HG03175 (cell line): ENCODE results near the gene CTNNA3.
"Not testable (repeated sequence)": the region's sequence is repeated elsewhere in the genome, so short reads cannot be mapped to it uniquely, and the experiment has no call there.

ENCODE experiments used
- ATAC-seq: cut with Tn5 transposase; IDR thresholded peaks from one replicate; pipeline ENCODE4 v1.9.1; 2021; ENCODE audit warnings: mild to moderate bottlenecking, moderate library complexity; ENCODE audit not compliant: unreplicated experiment

The CTNNA3 gene

DNA sequence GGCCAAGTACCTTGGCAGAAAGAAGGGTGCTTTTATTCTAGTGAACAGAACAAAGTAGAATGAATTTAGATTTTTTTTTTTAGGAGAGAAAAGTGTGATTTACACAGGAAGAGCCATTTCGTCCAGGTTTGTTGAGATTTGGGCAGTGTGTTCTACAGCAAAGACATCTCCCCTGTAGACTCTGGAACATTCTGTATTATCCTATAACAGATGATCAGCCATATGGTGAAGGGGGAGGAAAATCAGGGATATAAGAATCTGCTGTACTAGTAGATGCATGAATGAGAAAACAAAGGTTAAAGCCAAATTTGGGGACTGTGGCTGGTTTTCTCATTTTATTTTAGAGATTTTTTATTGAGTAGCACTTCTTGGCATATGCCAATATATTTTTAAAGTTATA, 1223.8 kb downstream of the CTNNA3 start:
- ATAC-seq: no peak

- ATAC-seq: no peak
Measured at GRCh38 chr10:66467042-66467441, 1229.0 kb downstream of the CTNNA3 start.

GRCh38 chr10:66466622-66467021, 1229.4 kb downstream of the CTNNA3 start:
- ATAC-seq: no peak

- no peak for ATAC-seq
Measured at GRCh38 chr10:66463611-66464010, 1232.4 kb downstream of the CTNNA3 start.

DNA sequence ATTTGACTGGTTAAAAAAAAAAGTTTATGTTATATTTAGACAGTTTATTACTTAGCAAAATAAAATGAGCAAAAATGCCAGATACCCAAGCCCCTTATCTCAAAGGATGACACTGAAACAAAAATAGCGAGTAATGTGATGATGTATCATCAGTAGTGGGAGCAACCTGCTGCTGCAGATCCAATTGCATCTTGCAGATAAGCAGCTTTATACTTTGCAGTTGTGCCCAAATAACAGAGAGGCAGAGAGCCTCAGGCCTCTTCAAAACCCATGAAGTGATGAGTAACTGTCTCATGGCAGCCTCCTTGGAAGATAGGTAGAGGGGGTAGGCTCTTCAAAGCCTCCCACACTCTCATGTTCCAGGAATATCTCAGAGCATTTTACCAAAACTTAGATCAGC, 1238.4 kb downstream of the CTNNA3 start:
- no peak for ATAC-seq

DNA sequence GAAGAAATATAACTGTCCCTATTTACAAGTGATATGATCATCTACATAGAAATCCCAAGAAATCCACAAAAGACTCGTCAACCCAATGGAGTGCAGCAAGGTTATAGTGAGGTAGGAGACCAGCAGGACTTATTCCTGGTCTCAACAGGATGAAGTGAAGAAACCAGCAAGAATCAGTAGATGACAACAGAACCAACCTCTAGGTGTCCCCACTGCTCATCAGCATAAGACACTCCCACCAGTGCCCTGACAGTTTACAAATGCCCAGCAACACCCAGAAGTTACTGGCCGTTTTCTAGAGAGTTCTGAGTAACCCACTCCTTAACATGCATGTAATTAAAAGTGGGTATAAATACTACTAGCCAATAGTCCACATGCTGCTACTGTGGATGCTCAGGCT, 1240.7 kb downstream of the CTNNA3 start:
- ATAC-seq: no peak

DNA sequence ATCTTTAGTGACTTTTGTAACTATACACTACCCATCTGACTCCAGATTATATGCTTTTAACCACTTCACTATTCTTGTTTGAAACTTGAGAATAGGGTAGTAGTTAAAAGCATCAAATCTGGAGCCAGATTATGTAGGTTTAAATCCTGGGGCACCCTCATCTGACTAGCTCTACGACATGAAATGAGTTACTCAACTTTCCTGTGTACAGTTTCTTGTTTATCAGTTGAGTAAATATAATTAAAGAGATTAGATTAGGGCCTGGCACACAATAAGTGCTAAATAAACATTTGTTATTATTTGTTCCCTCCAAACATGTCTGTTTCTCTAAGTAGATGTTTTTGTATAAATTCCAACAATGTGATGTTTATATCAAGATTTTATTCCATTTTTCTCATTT, 1255.4 kb downstream of the CTNNA3 start:
- no peak for ATAC-seq

DNA sequence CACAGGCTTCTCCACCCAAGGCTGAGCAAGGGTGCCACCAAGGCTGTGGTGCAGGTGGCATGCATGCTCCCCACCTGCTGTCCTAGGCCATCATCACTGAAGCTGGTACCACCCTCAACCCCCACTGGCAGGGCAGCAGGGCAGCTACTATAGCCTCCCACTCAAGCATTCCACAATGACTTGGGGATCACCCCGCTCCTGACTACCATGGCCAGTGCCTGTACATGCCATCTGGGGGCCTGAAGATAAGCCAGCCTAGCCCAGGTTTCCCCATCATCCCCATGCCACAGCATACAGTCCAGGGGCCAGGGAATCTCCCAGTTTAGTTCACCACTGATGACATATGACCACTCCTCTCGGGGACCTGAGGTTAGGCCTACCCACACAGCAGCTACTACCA, 1281.1 kb downstream of the CTNNA3 start:
- ATAC-seq: no peak

- no peak for ATAC-seq
Measured at GRCh38 chr10:66405566-66405965, 1290.4 kb downstream of the CTNNA3 start.

DNA sequence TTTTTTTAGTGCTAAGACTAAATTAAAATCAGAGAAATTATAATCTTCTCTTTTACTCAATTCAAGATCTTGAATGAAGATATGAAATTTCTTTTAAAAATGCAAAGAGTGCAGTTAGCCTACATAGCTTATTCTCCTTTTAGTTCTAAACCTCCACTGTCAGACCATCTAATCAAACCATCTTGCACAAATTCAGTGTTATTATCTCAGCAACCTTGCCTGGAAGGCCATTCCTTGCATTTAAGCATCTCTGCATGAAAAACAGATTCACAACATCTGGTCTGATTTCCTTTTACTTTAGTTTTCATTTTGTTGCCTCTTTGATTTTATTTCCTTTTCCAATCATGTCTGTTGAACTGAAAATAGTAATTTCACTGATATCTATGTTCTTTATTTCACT, 1297.3 kb downstream of the CTNNA3 start:
- no peak for ATAC-seq

- ATAC-seq: no peak
Measured at GRCh38 chr10:66394342-66395063, 1301.5 kb downstream of the CTNNA3 start.

DNA sequence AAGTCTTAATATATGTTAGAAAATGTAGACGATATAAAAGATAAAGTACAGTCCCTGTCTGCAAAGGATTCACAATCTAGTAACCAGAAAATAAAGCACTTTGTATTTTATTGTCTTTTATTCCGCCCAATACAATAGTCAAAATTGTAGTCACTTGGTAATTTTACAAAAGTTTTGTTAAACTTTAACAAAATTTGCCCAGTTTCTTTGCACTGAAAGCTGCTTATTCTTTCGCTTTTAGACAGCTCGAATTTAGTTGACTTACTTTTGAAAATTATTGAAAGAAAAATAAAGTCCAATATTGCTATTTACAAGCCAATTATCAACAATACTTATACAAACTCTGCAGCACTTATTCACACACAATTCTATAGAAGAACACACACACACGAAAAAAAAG, 1305.1 kb downstream of the CTNNA3 start:
- no peak for ATAC-seq

GRCh38 chr10:66381045-66381444, 1315.0 kb downstream of the CTNNA3 start:
- no peak for ATAC-seq

DNA sequence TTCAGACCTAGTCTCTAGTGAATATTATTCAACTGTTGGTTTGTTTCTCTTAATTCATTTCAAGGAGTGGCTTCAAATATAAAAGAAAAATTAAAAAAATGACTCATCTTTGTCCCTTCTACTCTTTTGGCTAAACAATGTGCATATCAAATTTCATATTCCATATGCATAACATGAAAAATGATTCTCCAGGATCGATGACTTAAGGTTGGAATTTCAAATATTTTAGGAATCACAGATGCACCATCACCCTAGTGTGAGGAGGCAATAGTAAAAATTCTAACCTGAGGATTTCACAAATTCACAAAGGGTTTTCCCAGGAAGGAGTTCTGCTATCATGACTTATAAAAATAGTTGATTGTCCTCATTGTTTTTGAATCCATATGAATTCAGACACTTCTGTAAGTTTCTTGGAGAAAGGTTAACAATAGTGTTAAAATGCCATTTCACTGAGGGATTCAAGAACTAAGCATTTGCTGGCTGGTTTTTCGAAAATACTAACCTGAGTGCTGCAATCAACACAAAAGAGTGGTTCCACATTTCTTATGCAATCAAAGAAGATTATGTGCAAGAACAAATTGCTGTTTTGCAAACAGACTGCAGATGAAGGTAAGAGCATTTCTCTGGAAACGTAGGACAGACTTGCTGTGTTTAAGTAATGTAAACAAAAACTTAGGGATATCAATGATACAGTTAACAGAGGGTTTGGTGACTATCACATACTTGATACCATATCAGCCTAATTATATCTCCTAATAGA, 1317.7 kb downstream of the CTNNA3 start:
- no peak for ATAC-seq

DNA sequence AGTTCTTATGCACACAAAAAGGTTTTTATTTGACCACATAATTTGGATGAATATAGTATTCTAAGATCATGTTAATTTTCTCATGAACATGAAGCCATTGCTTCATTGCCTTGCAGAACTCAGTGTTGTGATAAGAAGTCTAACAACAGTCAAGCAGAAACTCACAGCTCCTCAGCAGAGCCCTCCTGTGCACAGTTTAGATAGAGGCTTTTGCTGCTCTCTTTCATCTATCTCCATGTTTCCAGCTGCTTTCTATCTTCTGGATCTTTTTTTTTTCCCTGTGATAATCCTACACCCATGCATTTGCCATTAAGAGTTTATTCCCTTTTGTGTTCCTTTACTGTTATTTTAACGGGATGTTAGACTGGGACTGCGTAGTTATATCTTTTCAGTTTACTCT, 1327.8 kb downstream of the CTNNA3 start:
- ATAC-seq: no peak

- ATAC-seq: no peak
Measured at GRCh38 chr10:66366163-66366562, 1329.8 kb downstream of the CTNNA3 start.

- ATAC-seq: no peak
Measured at GRCh38 chr10:66365686-66366085, 1330.3 kb downstream of the CTNNA3 start.

- no peak for ATAC-seq
Measured at GRCh38 chr10:66362522-66362921, 1333.5 kb downstream of the CTNNA3 start.

DNA sequence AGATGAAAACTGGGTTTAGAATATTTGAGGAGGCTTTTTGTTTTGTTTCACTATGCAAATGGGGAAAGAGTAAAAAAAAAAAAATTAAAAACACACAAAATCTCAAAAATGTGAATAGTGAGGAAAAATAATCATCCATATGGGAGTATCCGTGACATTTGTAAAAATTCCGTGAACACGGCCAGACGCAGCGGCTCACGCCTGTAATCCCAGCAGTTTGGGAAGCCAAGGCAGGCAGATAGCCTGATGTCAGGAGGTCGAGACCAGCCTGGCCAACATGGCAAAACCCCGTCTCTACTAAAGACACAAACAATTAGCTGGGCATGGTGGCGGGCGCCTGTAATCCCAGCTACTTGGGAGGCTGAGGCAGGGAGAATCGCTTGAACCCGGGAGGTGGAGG, 1342.2 kb downstream of the CTNNA3 start:
- ATAC-seq: not testable (repeated sequence)

DNA sequence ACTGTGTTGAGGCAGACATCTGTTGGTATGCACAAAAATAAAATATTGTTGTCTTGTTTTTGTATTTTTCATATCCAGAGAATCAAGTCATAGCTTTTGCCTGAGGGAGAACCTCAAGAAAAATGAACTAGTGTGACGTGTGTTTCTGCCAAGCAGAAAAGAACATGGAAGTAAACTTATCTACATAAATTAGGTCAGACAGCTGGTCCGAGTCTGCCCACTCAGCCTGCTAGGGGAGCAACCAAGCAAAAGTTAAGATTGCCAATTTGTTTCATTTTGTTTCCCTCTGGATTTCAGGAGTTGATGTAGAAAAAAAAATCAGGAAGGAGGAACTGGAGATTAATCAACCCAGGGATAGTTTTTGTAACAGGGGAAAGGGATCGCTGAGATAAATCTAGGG, 1342.6 kb downstream of the CTNNA3 start:
- no peak for ATAC-seq

DNA sequence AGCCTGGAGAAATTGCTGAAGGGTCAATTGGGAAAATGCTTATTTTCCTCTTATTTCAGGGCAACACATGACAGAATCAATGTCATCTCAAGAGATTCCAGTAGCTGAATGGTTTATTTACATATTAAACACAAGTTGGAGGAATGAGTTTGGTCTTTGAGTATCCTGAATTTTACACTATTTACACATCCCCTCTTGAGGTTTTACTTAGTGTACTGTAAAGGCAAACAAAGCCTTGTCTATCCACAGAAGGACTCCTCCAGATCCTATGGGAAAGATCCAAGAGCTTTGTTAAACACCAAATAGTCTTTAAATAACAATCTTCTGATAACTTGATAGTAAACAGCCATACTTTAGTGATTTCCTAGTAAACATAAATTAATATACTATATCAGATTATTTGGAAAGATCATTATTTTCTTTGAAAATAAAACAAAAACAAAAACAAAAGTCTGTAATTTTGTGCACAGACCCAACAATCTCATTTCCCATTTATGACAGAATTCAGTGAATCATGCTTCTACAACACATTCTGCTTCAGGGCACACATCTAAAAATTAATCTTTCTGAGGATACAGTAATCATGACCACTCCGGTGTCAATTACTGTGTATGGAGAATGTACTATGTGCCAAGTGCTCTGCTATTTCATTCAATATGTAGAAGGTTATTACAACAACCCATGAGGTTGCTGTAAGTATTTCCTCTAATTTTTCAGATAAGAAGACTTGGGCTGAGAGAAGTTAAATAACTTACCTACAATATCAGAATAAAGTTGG, 1345.2 kb downstream of the CTNNA3 start:
- no peak for ATAC-seq

DNA sequence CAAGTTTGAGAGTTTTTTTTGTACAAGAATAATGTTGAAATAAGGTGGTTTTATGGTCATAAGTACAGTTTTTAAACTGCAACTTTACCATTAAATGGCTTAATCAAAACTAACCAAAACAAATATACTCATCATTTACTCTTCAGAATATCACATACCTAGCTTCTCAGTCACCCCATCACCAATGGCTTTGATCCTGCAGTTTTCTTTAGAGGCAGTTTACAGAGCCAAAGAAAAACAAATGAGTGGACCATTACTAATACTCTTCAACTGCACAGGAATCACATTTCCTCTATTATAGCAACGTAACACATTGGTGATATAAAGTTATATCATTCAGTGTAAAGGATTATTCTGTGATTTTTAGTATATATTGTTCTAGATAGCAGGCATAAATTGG, 1346.3 kb downstream of the CTNNA3 start:
- no peak for ATAC-seq
